ENCODE measurements around the gene ACTR3C. TPM values are rescaled to one million over a fixed set of nuclear protein-coding genes. Genes with fewer than 3 reads are reported as not detected.

The ACTR3C gene
- total RNA-seq, 2 experiments from 2014 or later: not detected

GRCh38 chr7:150323682-150324372 lies 482 bp upstream of the ACTR3C start:
- Histone ChIP-seq H3K4me2 (ENCODE audit: low read length) (peak overlapping the region; percentile 59; the same call in 1 of the 2 replicates), H2AFZ (ENCODE audit: low read length) (no peak overlapping the region), H3K4me1 (ENCODE audit: insufficient read depth, low read length, poor library complexity, severe bottlenecking) (no peaks in the 10 kb centered on the region), H3K27ac (ENCODE audit: low read depth, low read length, poor library complexity, severe bottlenecking) (no peak overlapping the region), H3K9me2 (ENCODE audit: insufficient read depth, low read length) (no peaks in the 10 kb centered on the region), H3K9me3 (ENCODE audit: low read length) (no peaks in the 10 kb centered on the region), H3K36me3 (ENCODE audit: insufficient read depth, low read length) (no peaks in the 10 kb centered on the region), H4K20me1 (ENCODE audit: insufficient read depth, low read length) (no peaks in the 10 kb centered on the region), H3K79me2 (ENCODE audit: insufficient read depth, low read depth, low read length) (no peaks in the 10 kb centered on the region), H3K4me3 (ENCODE audit: low read depth, low read length, poor library complexity, severe bottlenecking) (no peak overlapping the region)
- no TSS peak for BruUV-seq (replicated peaks)
- intact Hi-C loops (cut with micrococcal nuclease; ENCODE audit: unreplicated experiment): no loop called here
- TF ChIP-seq EZH2phosphoT487 (IDR thresholded peaks at IDR 0.05; ENCODE audit: borderline replicate concordance, low read depth, low read length) (no peak), CTCF (conservative IDR thresholded peaks at IDR 0.05; ENCODE audit: low read length) (no peak)
- CTCF ChIA-PET (ENCODE audit: unreplicated experiment): no interaction called here
- DNase-seq (ENCODE audit: low spot score): no peak
- POLR2A ChIA-PET: no interaction called here

GRCh38 chr7:150322114-150322832 lies 1.1 kb downstream of the ACTR3C start:
- intact Hi-C loops (cut with micrococcal nuclease; ENCODE audit: unreplicated experiment): no loop called here
- Histone ChIP-seq H3K9me3 (ENCODE audit: low read length) (no peaks in the 10 kb centered on the region), H3K9me2 (ENCODE audit: insufficient read depth, low read length) (no peaks in the 10 kb centered on the region), H2AFZ (ENCODE audit: low read length) (no peak overlapping the region), H3K4me1 (ENCODE audit: insufficient read depth, low read length, poor library complexity, severe bottlenecking) (no peaks in the 10 kb centered on the region), H3K79me2 (ENCODE audit: insufficient read depth, low read depth, low read length) (no peaks in the 10 kb centered on the region), H3K36me3 (ENCODE audit: insufficient read depth, low read length) (no peaks in the 10 kb centered on the region), H3K4me3 (ENCODE audit: low read depth, low read length, poor library complexity, severe bottlenecking) (no peak overlapping the region), H3K4me2 (ENCODE audit: low read length) (peak overlapping the region; percentile 59; the same call in 1 of the 2 replicates), H4K20me1 (ENCODE audit: insufficient read depth, low read length) (no peaks in the 10 kb centered on the region), H3K27ac (ENCODE audit: low read depth, low read length, poor library complexity, severe bottlenecking) (no peak overlapping the region)
- BruUV-seq (replicated peaks): no TSS peak
- TF ChIP-seq EZH2phosphoT487 (IDR thresholded peaks at IDR 0.05; ENCODE audit: borderline replicate concordance, low read depth, low read length): no peak
- no peak for TF ChIP-seq CTCF (conservative IDR thresholded peaks at IDR 0.05; ENCODE audit: low read length)
- POLR2A ChIA-PET: no interaction called here
- CTCF ChIA-PET (ENCODE audit: unreplicated experiment): no interaction called here
- no peak for DNase-seq (ENCODE audit: low spot score)

- Histone ChIP-seq H3K4me1 (ENCODE audit: insufficient read depth, low read length, poor library complexity, severe bottlenecking) (no peaks in the 10 kb centered on the region), H3K9me2 (ENCODE audit: insufficient read depth, low read length) (no peaks in the 10 kb centered on the region), H3K4me3 (ENCODE audit: low read depth, low read length, poor library complexity, severe bottlenecking) (no peak overlapping the region), H2AFZ (ENCODE audit: low read length) (no peak overlapping the region), H3K27ac (ENCODE audit: low read depth, low read length, poor library complexity, severe bottlenecking) (no peak overlapping the region), H3K79me2 (ENCODE audit: insufficient read depth, low read depth, low read length) (no peaks in the 10 kb centered on the region), H3K9me3 (ENCODE audit: low read length) (no peaks in the 10 kb centered on the region), H3K4me2 (ENCODE audit: low read length) (no peak overlapping the region), H4K20me1 (ENCODE audit: insufficient read depth, low read length) (no peaks in the 10 kb centered on the region), H3K36me3 (ENCODE audit: insufficient read depth, low read length) (no peaks in the 10 kb centered on the region)
- TF ChIP-seq EZH2phosphoT487 (IDR thresholded peaks at IDR 0.05; ENCODE audit: borderline replicate concordance, low read depth, low read length): no peak
- no peak for TF ChIP-seq CTCF (conservative IDR thresholded peaks at IDR 0.05; ENCODE audit: low read length)
- CTCF ChIA-PET (ENCODE audit: unreplicated experiment): no interaction called here
- no TSS peak for BruUV-seq (replicated peaks)
- DNase-seq (ENCODE audit: low spot score): no peak
- POLR2A ChIA-PET: no interaction called here
- intact Hi-C loops (cut with micrococcal nuclease; ENCODE audit: unreplicated experiment): no loop called here
These were observed 1.6 kb downstream of the ACTR3C start for GRCh38 chr7:150321788-150322113.
